ENCODE measurements around the gene SEPSECS. TPM values are rescaled to one million over a fixed set of nuclear protein-coding genes. Genes with fewer than 3 reads are reported as not detected.

Gene SEPSECS
- total and polyA plus RNA-seq, 2 of the 8 experiments (the other 6 are each of a cell fraction or from before 2014, with no cell fraction given), result 1.9 to 4.1 TPM

GRCh38 chr4:25155947-25156346, 4.3 kb downstream of the SEPSECS start:
- H3K23me2 ChIP-seq (ENCODE audit: low read depth, low read length), result peaks cover 7% of the 10 kb centered on the region
- peaks cover 0 to 1% of the 10 kb centered on the region in 2 experiments for H4K20me1 ChIP-seq (replicated peaks in 1 of 2; ENCODE audit: control insufficient read depth in 1 of 2, insufficient read depth in 2 of 2, low read length in 2 of 2)
- no peak overlapping the region for H3K9ac ChIP-seq (replicated peaks in 1 of 4; ENCODE audit: extremely low read depth in 1 of 4, low read depth in 3 of 4, low read length in 3 of 4)
- H3K4me2 ChIP-seq (ENCODE audit: insufficient read depth in 1 of 2, low read depth in 2 of 2, low read length in 2 of 2), result no peak overlapping the region
- H2BK120ac ChIP-seq (replicated peaks; ENCODE audit: low read depth, low read length), result no peak overlapping the region
- no peak overlapping the region for H2BK20ac ChIP-seq (ENCODE audit: low read length)
- no peak overlapping the region for H3K56ac ChIP-seq (replicated peaks; ENCODE audit: insufficient read length, low read depth, low read length)
- H2BK12ac ChIP-seq (ENCODE audit: low read depth, low read length), result no peak overlapping the region
- H3K14ac ChIP-seq (ENCODE audit: insufficient read length), result no peak overlapping the region
- H2AFZ ChIP-seq (ENCODE audit: low read length), result no peak overlapping the region
- no peak overlapping the region for H3K4ac ChIP-seq (replicated peaks; ENCODE audit: insufficient read length, low read depth, low read length)
- H3K4me1 ChIP-seq (replicated peaks in 1 of 4; ENCODE audit: control insufficient read depth in 3 of 4, insufficient read depth in 4 of 4, low read length in 3 of 4), result peaks cover 0 to 3% (median 0%) of the 10 kb centered on the region in 4 experiments; a peak in 3 of 7 replicates
- H3K18ac ChIP-seq (ENCODE audit: extremely low read depth, low read length), result no peak overlapping the region
- FAIRE-seq (no peak), DNase-seq (ENCODE audit: low read depth in 1 of 2, low spot score in 2 of 2) (no peak)
- no peak overlapping the region for H4K5ac ChIP-seq (ENCODE audit: insufficient read length, low read depth, low read length)
- ChIA-PET CTCF (ENCODE audit: partially characterized antibody) (interaction anchor here (1.2 kb wide), 1 partner anchor 11 kb away, joined by 3 read pairs; no protein-coding TSS in a partner anchor), POLR2A (ENCODE audit: partially characterized antibody) (no interaction called here)
- H3K9me3 ChIP-seq (ENCODE audit: insufficient read depth in 2 of 2, low read depth in 1 of 2, low read length in 1 of 2), result no peaks in the 10 kb centered on the region
- H3K4me3 ChIP-seq (ENCODE audit: extremely low read depth in 1 of 4, insufficient read depth in 2 of 4, low read depth in 3 of 4, low read length in 4 of 4), result no peak overlapping the region
- TF ChIP-seq CREB1 (IDR thresholded peaks at IDR 0.05), result no peak
- H2BK5ac ChIP-seq (ENCODE audit: low read depth, low read length), result no peak overlapping the region
- H2AK5ac ChIP-seq (ENCODE audit: low read depth, low read length), result no peak overlapping the region
- H2BK15ac ChIP-seq (ENCODE audit: low read length), result no peak overlapping the region
- H4K91ac ChIP-seq (replicated peaks; ENCODE audit: insufficient read length, low read length), result no peak overlapping the region
- H3K79me1 ChIP-seq (ENCODE audit: low read depth, low read length), result no peaks in the 10 kb centered on the region
- no peak overlapping the region for H3K23ac ChIP-seq (ENCODE audit: insufficient read length)
- H3K27ac ChIP-seq (ENCODE audit: low read depth, low read length), result no peak overlapping the region
- WGBS, 2 experiments (ENCODE audit: extremely low coverage in 1 of 2, insufficient coverage in 1 of 2, insufficient read length in 1 of 2, insufficient replicate concordance in 2 of 2, low coverage in 1 of 2, low lambda C conversion rate in 2 of 2, missing lambda C conversion rate in 1 of 2), result 97% methylated on average over 5 of the region's 5 CpGs; no CpG with 5 or more reads in 1 of the 2 experiments
- H3K79me2 ChIP-seq (ENCODE audit: control insufficient read depth in 1 of 2, insufficient read depth in 2 of 2, low read length in 2 of 2), result no peaks in the 10 kb centered on the region
- peaks cover 0 to 3% (median 0%) of the 10 kb centered on the region in 4 experiments; a peak in 1 of 8 replicates for H3K36me3 ChIP-seq (ENCODE audit: control insufficient read depth in 2 of 4, insufficient read depth in 4 of 4, low read length in 3 of 4)
- H3K27me3 ChIP-seq (replicated peaks in 1 of 4; ENCODE audit: control insufficient read depth in 3 of 4, extremely low read depth in 1 of 4, insufficient read depth in 3 of 4, low read length in 3 of 4), result no peaks in the 10 kb centered on the region
- H4K8ac ChIP-seq (ENCODE audit: extremely low read depth, insufficient read depth, low read length), result no peak overlapping the region

Measured in H1 (cell line).